CD4-positive, alpha-beta memory T cell (primary cell): ENCODE measurements around the gene HELQ. TPM values are rescaled to one million over a fixed set of nuclear protein-coding genes. Genes with fewer than 3 reads are reported as not detected.

ENCODE experiments used
- CTCF ChIA-PET: fragments of 350-600 bp; sonication (Branson Sonifier 250); formaldehyde crosslinking; loops from one replicate; lab custom pipeline; 2021; ENCODE audit warnings: inconsistent platforms; ENCODE audit not compliant: partially characterized antibody; lab: Charles Lee
- POLR2A ChIA-PET: fragments of 350-600 bp; sonication (Branson Sonifier 250); formaldehyde crosslinking; loops from one replicate; lab custom pipeline; 2021; ENCODE audit not compliant: partially characterized antibody; lab: Charles Lee
- DNase-seq, 5 donors: peaks; one replicate each; pipeline versions ENCODE4 v3.0.0 to v3.0.0-alpha.2; 2020 to 2022; ENCODE audit warnings: mixed read lengths in 1 of 5
- H3K27ac ChIP-seq: one replicate; pipeline ENCODE4 v1.7.0; 2013; ENCODE audit warnings: low read depth, low read length
- H3K27me3 ChIP-seq: 2 replicates; pipeline ENCODE4 v1.7.0; 2013; ENCODE audit warnings: mild to moderate bottlenecking, low read length, moderate library complexity; ENCODE audit not compliant: insufficient read depth
- H3K36me3 ChIP-seq: 2 replicates; pipeline ENCODE4 v1.7.0; 2013; ENCODE audit warnings: mild to moderate bottlenecking, low read length, moderate library complexity; ENCODE audit not compliant: insufficient read depth
- H3K4me1 ChIP-seq: 2 replicates; pipeline ENCODE4 v1.7.0; 2013; ENCODE audit warnings: mild to moderate bottlenecking, low read length, moderate library complexity; ENCODE audit not compliant: insufficient read depth
- H3K4me3 ChIP-seq, 2 donors: one replicate each; pipeline ENCODE4 v1.7.0; 2013; ENCODE audit warnings: low read length in 2 of 2, mild to moderate bottlenecking in 1 of 2
- H3K9me3 ChIP-seq, 2 donors: one replicate each; pipeline ENCODE4 v1.7.0; 2013; ENCODE audit warnings: low read length in 2 of 2, control low read depth in 1 of 2; ENCODE audit not compliant: control insufficient read depth in 1 of 2
- H3K27ac Mint-ChIP-seq, 7 donors: one replicate each; pipeline ENCODE4 v1.8.0; 2020 to 2021; ENCODE audit warnings: mixed read lengths in 7 of 7, mild to moderate bottlenecking in 6 of 7, inconsistent platforms in 3 of 7, moderate library complexity in 3 of 7
- H3K27me3 Mint-ChIP-seq, 2 donors: one replicate each; pipeline ENCODE4 v1.8.0; 2020 to 2021; ENCODE audit warnings: mixed read lengths in 2 of 2
- H3K36me3 Mint-ChIP-seq, 2 donors: one replicate each; pipeline ENCODE4 v1.8.0; 2020 to 2021; ENCODE audit warnings: mixed read lengths in 2 of 2, inconsistent platforms in 1 of 2, mild to moderate bottlenecking in 1 of 2
- H3K4me1 Mint-ChIP-seq, 4 donors: one replicate each; pipeline ENCODE4 v1.8.0; 2020 to 2021; ENCODE audit warnings: mixed read lengths in 4 of 4, mild to moderate bottlenecking in 1 of 4
- H3K4me3 Mint-ChIP-seq, 8 donors: one replicate each; pipeline ENCODE4 v1.8.0; 2020 to 2021; ENCODE audit warnings: mixed read lengths in 8 of 8, mild to moderate bottlenecking in 7 of 8, moderate library complexity in 6 of 8, inconsistent platforms in 3 of 8
- H3K9me3 Mint-ChIP-seq, 8 donors: one replicate each; pipeline ENCODE4 v1.8.0; 2020 to 2021; ENCODE audit warnings: mixed read lengths in 8 of 8, mild to moderate bottlenecking in 5 of 8, inconsistent platforms in 3 of 8, moderate library complexity in 1 of 8
- intact Hi-C: fragments of 100-400 bp; cut with micrococcal nuclease; formaldehyde crosslinking; loops from one replicate; pipeline ENCODE4 v1.15.1; 2023
- polyA plus RNA-seq, 2 donors: library from polyadenylated mRNA; unstranded; fragments of 300-500 nt; fragmentation: Illumina TruSeq; gene quantifications; one replicate each; pipeline ENCODE4 v1.2.3, GENCODE V29; 2021
- total RNA-seq, 2 experiments: library from RNA; stranded (reverse); gene quantifications; one replicate each; pipeline ENCODE4 v1.2.3, GENCODE V29; 2021

Gene HELQ
- total and polyA plus RNA-seq, 4 experiments from 2014 or later: 17.5 to 49.0 (median 36.0) TPM

DNA sequence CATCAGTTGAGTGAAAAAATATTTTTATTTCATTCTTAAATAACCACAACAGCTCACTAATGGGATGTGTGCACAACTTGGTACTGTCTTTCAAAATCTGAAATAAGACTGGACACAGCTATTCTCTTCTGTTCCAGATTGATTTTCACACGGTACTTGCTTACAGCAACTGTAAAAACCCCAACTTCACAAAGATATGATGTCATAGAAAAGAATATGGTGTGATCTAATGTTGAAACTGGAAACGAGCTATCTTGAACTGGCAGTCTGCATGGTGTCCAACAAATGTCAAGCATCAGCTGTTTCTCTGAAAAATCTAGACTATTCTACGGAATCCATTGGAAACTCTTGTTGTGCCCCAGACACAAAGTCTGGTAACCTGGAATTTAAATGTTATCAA lies 14.7 kb downstream of the HELQ start:
- Histone ChIP-seq H3K9me3 (no peaks in the 10 kb centered on the region), H3K4me1 (no peaks in the 10 kb centered on the region), H3K4me3 (no peak overlapping the region), H3K27ac (no peak overlapping the region), H3K27me3 (no peaks in the 10 kb centered on the region), H3K36me3 (peaks cover 44% of the 10 kb centered on the region)
- Mint-ChIP-seq H3K27me3 (no peaks in the 10 kb centered on the region), H3K27ac (no peak overlapping the region), H3K9me3 (no peaks in the 10 kb centered on the region), H3K4me3 (no peak overlapping the region), H3K4me1 (peaks cover 2 to 10% (median 4%) of the 10 kb centered on the region in 4 donors), H3K36me3 (peaks cover 35 to 63% of the 10 kb centered on the region in 2 donors)
- no peak for DNase-seq
- CTCF ChIA-PET: interaction anchor here (1.3 kb wide), 1 partner anchor 201 kb away, joined by 3 read pairs; no protein-coding TSS in a partner anchor
- intact Hi-C loops: no loop called here
- POLR2A ChIA-PET: interaction anchor here (1.7 kb wide), 1 partner anchor 14 kb away, joined by 10 read pairs; the partner anchor contains the start of gene HELQ

DNA sequence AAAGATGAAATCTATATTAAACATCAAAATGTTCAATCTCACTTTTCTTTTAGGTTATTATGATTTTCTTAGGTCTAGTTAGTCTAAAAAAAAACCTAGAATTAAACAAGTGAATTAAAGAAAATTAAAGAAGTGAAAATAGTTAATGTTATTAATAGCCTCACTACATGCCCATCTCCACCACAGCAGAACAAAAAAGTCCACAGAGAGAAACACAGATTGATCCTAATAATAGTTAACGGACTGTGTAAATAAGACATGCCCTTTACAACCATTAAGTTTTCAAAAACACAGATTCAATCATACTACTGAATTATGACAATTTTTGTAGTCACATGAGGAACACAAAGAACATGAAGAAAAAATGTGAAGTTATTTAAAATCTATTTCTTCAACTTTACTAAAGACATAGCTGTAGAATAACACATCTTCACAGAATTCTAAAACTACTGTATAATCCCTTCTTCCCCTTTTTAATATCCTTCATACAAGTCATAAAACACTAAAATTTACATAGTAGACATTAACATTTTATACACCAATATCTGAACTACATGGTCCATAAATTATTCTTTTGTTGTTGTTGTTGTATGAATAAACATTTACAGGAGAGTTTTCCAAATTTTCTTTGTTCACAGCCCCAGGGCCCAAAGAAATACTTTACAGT lies 15.3 kb downstream of the HELQ start:
- H3K4me1 ChIP-seq: no peaks in the 10 kb centered on the region
- Mint-ChIP-seq H3K27ac (no peak overlapping the region), H3K27me3 (no peaks in the 10 kb centered on the region), H3K4me1 (peaks cover 3 to 11% (median 5%) of the 10 kb centered on the region in 4 donors), H3K4me3 (no peak overlapping the region), H3K9me3 (no peaks in the 10 kb centered on the region), H3K36me3 (peaks cover 39 to 61% of the 10 kb centered on the region in 2 donors)
- DNase-seq: no peak
- no peak overlapping the region for H3K4me3 ChIP-seq
- POLR2A ChIA-PET: no interaction called here
- CTCF ChIA-PET: interaction anchor here (1.3 kb wide), 1 partner anchor 201 kb away, joined by 3 read pairs; no protein-coding TSS in a partner anchor
- H3K36me3 ChIP-seq: peaks cover 40% of the 10 kb centered on the region
- no peaks in the 10 kb centered on the region for H3K27me3 ChIP-seq
- H3K9me3 ChIP-seq: no peaks in the 10 kb centered on the region
- no peak overlapping the region for H3K27ac ChIP-seq
- intact Hi-C loops: no loop called here

DNA sequence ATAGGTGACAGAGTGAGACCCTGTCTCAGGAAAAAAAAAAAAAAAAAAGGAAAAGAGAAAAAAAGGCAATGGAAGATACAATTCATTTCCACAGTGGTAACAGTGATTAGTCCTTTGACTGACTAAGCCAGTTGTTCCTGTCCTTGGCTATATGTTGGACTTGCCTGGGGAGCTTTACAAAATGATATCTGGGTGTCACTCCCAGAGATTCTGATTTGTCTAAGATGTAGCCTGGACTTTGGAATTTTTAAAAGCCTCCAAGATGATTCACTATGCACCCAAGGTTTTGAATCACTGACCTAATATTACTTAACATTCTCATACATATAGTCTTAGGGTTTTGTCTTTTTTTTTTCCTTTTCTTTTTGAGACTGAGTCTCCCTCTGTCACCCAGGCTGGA lies 16.9 kb downstream of the HELQ start:
- no peaks in the 10 kb centered on the region for H3K4me1 ChIP-seq
- Mint-ChIP-seq H3K27me3 (no peaks in the 10 kb centered on the region), H3K4me3 (no peak overlapping the region), H3K36me3 (peaks cover 36 to 58% of the 10 kb centered on the region in 2 donors), H3K4me1 (peaks cover 0 to 10% (median 4%) of the 10 kb centered on the region in 4 donors), H3K9me3 (no peaks in the 10 kb centered on the region), H3K27ac (no peak overlapping the region)
- no peaks in the 10 kb centered on the region for H3K9me3 ChIP-seq
- ChIA-PET CTCF (no interaction called here), POLR2A (interaction anchor here (1.0 kb wide), 1 partner anchor 17 kb away, joined by 6 read pairs; the partner anchor contains the start of genes HELQ and MRPS18C)
- H3K4me3 ChIP-seq: no peak overlapping the region
- H3K36me3 ChIP-seq: peaks cover 32% of the 10 kb centered on the region
- H3K27ac ChIP-seq: no peak overlapping the region
- no peak for DNase-seq
- intact Hi-C loops: no loop called here
- H3K27me3 ChIP-seq: no peaks in the 10 kb centered on the region

DNA sequence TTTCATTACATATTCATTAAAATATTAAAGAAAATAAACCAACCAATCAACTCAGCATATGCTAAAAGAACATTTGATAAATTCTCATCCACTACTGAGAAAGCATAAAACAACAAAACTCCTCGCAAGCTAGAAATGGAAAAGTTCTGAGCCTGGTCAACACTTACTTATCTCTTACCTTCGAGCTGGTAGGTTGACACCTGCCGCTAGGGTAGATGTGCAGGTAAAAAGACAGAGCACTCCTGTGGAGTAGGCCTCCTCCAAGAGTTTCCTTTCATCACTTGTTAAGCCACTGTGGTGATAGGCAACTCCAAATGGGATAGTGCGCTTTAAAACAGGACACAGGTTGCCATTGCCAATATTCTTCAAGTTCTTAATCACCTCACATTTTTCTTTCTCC lies 18.9 kb downstream of the HELQ start:
- Histone ChIP-seq H3K36me3 (peaks cover 17% of the 10 kb centered on the region), H3K4me3 (no peak overlapping the region), H3K9me3 (no peaks in the 10 kb centered on the region), H3K27ac (no peak overlapping the region), H3K4me1 (no peaks in the 10 kb centered on the region), H3K27me3 (no peaks in the 10 kb centered on the region)
- no peak for DNase-seq
- intact Hi-C loops: no loop called here
- POLR2A ChIA-PET: no interaction called here
- H3K4me3 Mint-ChIP-seq: no peak overlapping the region
- H3K27ac Mint-ChIP-seq: no peak overlapping the region
- CTCF ChIA-PET: no interaction called here
- H3K9me3 Mint-ChIP-seq: no peaks in the 10 kb centered on the region
- no peaks in the 10 kb centered on the region for H3K27me3 Mint-ChIP-seq
- peaks cover 0 to 10% (median 4%) of the 10 kb centered on the region in 4 donors for H3K4me1 Mint-ChIP-seq
- H3K36me3 Mint-ChIP-seq: peaks cover 38 to 53% of the 10 kb centered on the region in 2 donors

DNA sequence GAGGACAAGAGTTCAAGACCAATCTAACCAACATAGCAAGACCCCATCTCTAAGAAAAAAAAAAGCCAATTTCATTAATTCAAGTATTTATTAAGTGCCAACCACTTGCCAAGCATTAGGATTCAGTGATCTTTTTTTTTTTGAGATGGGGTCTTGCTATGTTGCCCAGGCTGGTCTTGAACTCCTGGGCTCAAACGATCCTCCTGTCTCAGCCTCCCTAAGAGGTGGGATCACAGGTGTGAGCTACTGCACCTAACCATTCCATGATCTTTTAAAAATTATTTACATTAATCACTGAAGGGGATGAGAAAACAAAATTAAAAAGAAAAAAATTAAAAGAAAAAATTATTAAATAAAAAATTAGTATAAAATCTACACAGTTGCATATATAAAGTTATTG lies 24.4 kb downstream of the HELQ start:
- Histone ChIP-seq H3K4me1 (no peaks in the 10 kb centered on the region), H3K27ac (no peak overlapping the region), H3K27me3 (no peaks in the 10 kb centered on the region), H3K4me3 (no peak overlapping the region), H3K9me3 (no peaks in the 10 kb centered on the region), H3K36me3 (peaks cover 12% of the 10 kb centered on the region)
- Mint-ChIP-seq H3K36me3 (peaks cover 44 to 49% of the 10 kb centered on the region in 2 donors), H3K27ac (no peak overlapping the region), H3K9me3 (no peaks in the 10 kb centered on the region), H3K4me1 (peaks cover 0 to 7% (median 5%) of the 10 kb centered on the region in 4 donors), H3K4me3 (no peak overlapping the region), H3K27me3 (no peaks in the 10 kb centered on the region)
- no peak for DNase-seq
- ChIA-PET POLR2A (no interaction called here), CTCF (no interaction called here)
- intact Hi-C loops: no loop called here

DNA sequence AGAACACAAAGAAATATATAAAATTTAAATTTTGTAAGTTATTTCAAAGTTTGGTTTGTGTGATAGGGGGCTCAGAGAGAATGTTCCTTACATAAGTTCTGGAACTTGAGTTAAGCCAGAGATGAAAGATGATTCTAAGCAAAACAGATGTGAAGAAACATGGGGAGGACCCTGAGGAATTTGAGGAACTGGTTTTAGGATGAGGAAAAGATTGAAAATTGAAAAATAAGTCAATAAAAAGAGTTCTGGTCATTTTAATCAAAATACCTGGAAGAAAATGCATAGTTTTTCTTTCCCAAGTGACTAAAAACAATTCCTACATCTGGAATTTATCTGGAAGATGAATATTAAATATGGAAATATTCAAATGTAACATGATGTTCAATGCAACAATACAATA lies 37.4 kb downstream of the HELQ start:
- ChIA-PET CTCF (no interaction called here), POLR2A (no interaction called here)
- H3K27ac Mint-ChIP-seq: peak overlapping the region in 1 of 7 donors; percentile 49
- H3K4me3 ChIP-seq: no peak overlapping the region
- H3K36me3 ChIP-seq: peaks cover 36% of the 10 kb centered on the region
- H3K4me1 Mint-ChIP-seq: no peaks in the 10 kb centered on the region
- H3K9me3 Mint-ChIP-seq: no peaks in the 10 kb centered on the region
- H3K4me3 Mint-ChIP-seq: no peak overlapping the region
- H3K36me3 Mint-ChIP-seq: peaks cover 44 to 51% of the 10 kb centered on the region in 2 donors
- intact Hi-C loops: no loop called here
- DNase-seq: no peak
- no peaks in the 10 kb centered on the region for H3K4me1 ChIP-seq
- no peaks in the 10 kb centered on the region for H3K9me3 ChIP-seq
- H3K27me3 ChIP-seq: no peaks in the 10 kb centered on the region
- H3K27ac ChIP-seq: no peak overlapping the region
- no peaks in the 10 kb centered on the region for H3K27me3 Mint-ChIP-seq

DNA sequence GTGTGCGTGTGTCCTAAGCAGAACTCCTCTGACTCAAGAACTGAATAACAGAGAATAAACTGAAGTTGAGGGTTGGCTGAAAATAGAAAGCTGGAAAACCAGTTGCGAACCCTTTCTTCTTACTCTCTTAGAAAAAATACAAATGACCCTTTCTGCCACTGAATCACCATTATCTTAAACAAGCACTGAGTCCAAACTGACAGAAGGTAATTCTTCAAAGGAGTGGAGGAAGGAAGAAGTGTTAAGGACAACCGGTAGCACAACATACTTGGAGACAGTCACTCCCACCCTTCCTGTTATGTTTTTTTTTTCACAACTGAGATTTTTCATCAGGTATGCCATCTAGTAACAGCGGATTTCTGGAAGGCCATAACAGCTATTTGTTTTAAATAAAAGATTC lies 38.1 kb downstream of the HELQ start:
- H3K27ac ChIP-seq: no peak overlapping the region
- no peak overlapping the region for H3K4me3 ChIP-seq
- Mint-ChIP-seq H3K4me3 (no peak overlapping the region), H3K4me1 (no peaks in the 10 kb centered on the region), H3K36me3 (peaks cover 46 to 54% of the 10 kb centered on the region in 2 donors), H3K27ac (peak overlapping the region in 3 of 7 donors; percentile 1 to 49 (median 46)), H3K9me3 (no peaks in the 10 kb centered on the region), H3K27me3 (no peaks in the 10 kb centered on the region)
- no peaks in the 10 kb centered on the region for H3K4me1 ChIP-seq
- ChIA-PET POLR2A (no interaction called here), CTCF (interaction anchor here (1.6 kb wide), 1 partner anchor 133 kb away, joined by 4 read pairs; the partner anchor contains the start of gene COQ2)
- DNase-seq: no peak
- peaks cover 35% of the 10 kb centered on the region for H3K36me3 ChIP-seq
- H3K27me3 ChIP-seq: no peaks in the 10 kb centered on the region
- intact Hi-C loops: no loop called here
- no peaks in the 10 kb centered on the region for H3K9me3 ChIP-seq
